Dendritic cell treated with granulocyte-macrophage colony-stimulating factor and Interleukin-4, amounts not matched to agents 40 ng/mL and 50 ng/mL, for 4 days (primary cell): Measurements from ENCODE around the gene ZBTB3.

Experiments used
- H3K27ac Mint-ChIP-seq: one replicate; pipeline ENCODE4 v1.8.0; 2022; ENCODE audit warnings: mild to moderate bottlenecking, mixed read lengths
- H3K27me3 Mint-ChIP-seq: one replicate; pipeline ENCODE4 v1.8.0; 2022; ENCODE audit warnings: mild to moderate bottlenecking, mixed read lengths
- H3K36me3 Mint-ChIP-seq: one replicate; pipeline ENCODE4 v1.8.0; 2022; ENCODE audit warnings: low read depth, mixed read lengths
- H3K4me1 Mint-ChIP-seq: one replicate; pipeline ENCODE4 v1.8.0; 2022; ENCODE audit warnings: low read depth, mixed read lengths
- H3K4me3 Mint-ChIP-seq: one replicate; pipeline ENCODE4 v1.8.0; 2022; ENCODE audit warnings: mild to moderate bottlenecking, moderate library complexity, mixed read lengths
- H3K9me3 Mint-ChIP-seq: one replicate; pipeline ENCODE4 v1.8.0; 2022; ENCODE audit warnings: mixed read lengths
- intact Hi-C: fragments of 100-400 bp; cut with micrococcal nuclease; formaldehyde crosslinking; loops from one replicate; pipeline ENCODE4 v1.15.0; 2022

Gene ZBTB3

DNA sequence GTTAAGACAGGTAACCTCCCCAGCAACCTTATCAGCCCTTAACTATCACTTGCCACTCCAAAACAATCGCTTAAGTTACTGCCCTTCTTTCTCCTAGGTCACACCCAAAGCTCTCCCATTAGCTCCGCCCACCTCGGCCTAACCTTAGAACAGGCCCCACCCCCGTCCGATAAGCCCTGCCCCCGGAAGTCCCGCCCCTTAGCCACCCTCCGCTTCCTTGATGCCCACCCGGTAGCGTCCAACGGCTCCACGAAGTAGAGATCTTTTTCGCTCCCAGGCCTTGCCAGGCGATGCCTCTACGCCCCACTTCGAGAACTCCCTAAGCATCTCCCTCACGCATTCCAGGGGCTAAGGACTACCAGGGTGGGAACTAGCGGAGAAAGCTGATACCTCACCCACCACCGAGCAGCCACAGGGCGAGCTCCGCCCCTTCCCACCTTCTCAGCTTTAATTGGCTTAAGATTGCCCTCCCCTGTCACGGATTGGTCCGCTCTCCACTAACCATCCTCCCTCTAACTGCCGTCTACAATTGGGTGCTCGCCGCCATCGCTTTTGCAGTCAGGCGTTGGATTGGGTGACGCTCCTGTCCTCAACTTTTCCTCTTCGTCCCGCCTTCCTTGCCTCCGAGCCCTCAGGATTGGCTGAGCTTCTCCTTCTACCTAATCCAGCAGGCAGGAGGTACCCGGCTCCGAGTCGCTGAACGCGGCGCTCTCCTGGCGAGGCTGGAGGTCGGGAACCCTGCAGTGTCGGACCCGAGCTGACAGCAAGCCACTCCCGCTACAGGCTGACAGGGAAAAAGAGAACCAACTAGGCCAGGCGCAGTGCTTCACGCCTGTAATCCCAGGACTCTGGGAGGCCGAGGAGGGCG lies at the start of gene ZBTB3:
ZBTB3 (minus strand) TSS at position 425 of the 868 bp plus-strand sequence. CDS start 496 bp downstream, outside the sequence.
- H3K27me3 Mint-ChIP-seq, result no peaks in the 10 kb centered on the region
- peak within 1 kb of the TSS; percentile 92 for H3K4me3 Mint-ChIP-seq
- H3K4me1 Mint-ChIP-seq, result peaks cover 34% of the 10 kb centered on the region
- intact Hi-C loops, result loop anchor here (1.0 to 2.0 kb wide), 2 partner anchors 17 to 26 kb away; partner anchors contain the start of genes TAF6L and TTC9C
- H3K27ac Mint-ChIP-seq, result peak within 1 kb of the TSS; percentile 98
- no peaks in the 10 kb centered on the region for H3K9me3 Mint-ChIP-seq
- peaks cover 40% of the 10 kb centered on the region for H3K36me3 Mint-ChIP-seq

DNA sequence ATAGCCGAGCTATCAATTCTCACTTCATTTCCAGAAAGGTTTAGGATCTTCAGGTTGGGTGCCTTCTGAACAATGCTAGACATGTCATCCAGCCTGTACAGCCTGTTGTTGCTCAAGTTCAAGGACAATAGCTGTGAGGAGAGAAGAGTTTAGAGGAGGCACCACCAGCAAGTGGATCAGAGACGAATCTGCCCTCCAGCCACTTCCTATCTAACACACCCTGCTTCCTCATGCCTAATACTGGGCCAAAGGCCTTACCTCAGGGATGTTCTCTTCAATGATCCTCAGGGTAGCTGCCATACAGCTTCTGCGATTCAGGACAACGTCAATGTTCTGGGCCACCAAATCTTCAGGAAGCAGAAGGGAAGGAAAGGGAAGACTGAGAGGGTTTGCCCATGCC lies 47.1 kb upstream of the ZBTB3 start:
- Mint-ChIP-seq H3K9me3 (no peaks in the 10 kb centered on the region), H3K27me3 (no peaks in the 10 kb centered on the region), H3K27ac (peak overlapping the region; percentile 56), H3K36me3 (peaks cover 94% of the 10 kb centered on the region), H3K4me3 (no peak overlapping the region), H3K4me1 (peaks cover 51% of the 10 kb centered on the region)
- intact Hi-C loops, result no loop called here

DNA sequence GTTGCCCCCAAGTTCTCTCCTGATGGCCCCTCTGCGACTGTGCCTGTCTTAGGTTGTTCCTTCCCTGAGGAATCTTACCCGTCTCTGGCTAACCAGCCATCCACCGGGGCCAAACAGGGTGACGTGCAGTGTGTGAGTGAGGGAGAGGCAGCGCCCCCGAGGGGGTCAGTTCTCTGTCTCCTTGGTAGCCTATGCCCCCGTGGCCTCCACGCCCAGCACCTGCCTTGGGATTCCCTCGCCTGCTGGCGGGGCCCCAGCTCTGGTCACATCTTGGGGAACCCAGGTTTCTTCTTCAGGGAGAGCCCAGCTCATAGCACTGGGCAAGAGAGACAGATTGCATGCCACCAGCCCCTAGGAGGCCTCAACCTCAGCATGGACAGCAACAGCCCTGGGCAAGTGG lies 45.5 kb upstream of the ZBTB3 start:
- Mint-ChIP-seq H3K9me3 (no peaks in the 10 kb centered on the region), H3K4me3 (no peak overlapping the region), H3K36me3 (peaks cover 99% of the 10 kb centered on the region), H3K27me3 (no peaks in the 10 kb centered on the region), H3K4me1 (peaks cover 56% of the 10 kb centered on the region), H3K27ac (peak overlapping the region; percentile 48)
- intact Hi-C loops, result no loop called here

DNA sequence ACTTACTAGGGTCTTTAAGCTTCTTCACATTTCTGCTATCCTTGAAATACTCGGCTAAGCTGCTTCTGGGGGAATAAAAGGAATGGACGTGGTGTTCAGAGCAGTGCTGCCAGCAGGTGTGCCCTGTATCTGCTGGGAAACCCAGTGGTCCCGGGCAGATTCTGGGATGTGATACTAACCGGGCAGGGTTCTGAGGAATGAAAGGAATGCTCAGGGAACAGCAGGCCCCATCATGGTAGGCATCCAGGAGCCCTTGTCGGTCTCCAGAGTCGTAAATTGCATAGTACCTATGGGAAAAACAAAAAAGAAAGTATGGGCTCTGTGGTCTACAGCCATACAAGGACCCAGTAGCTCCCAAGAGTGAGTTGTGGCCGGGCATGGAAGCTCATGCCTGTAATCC lies 42.3 kb upstream of the ZBTB3 start:
- H3K27ac Mint-ChIP-seq, result peak overlapping the region; percentile 30
- peaks cover 100% of the 10 kb centered on the region for H3K36me3 Mint-ChIP-seq
- peaks cover 38% of the 10 kb centered on the region for H3K4me1 Mint-ChIP-seq

DNA sequence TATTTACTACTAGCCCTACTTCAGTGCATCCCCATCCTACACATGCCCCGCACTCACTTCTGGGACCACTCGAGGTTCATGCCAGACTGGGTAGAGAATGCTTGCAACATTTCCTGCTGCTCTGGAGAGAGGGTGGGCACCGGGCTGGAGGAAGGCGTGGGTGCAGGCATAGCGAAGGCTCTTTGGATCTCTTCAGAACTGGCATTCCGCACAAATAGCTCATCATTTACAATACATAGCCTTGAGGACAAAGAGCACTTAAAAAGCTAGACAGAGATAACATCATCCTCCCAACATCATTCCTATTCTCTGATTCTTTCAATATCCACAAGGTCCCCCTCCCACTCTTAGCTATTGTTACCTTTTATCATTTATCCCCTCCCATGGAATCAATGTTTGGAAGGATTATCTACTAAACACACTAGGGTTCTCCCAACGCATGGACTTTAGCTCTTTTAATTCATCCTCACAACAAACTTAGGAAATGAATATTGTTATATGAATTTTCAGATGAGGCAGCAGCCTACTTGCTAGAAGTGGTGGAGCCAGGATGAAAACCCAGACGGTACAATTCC lies 40.3 kb upstream of the ZBTB3 start:
- intact Hi-C loops, result no loop called here
- no peaks in the 10 kb centered on the region for H3K9me3 Mint-ChIP-seq
- peaks cover 46% of the 10 kb centered on the region for H3K4me1 Mint-ChIP-seq
- peaks cover 100% of the 10 kb centered on the region for H3K36me3 Mint-ChIP-seq
- H3K27ac Mint-ChIP-seq, result no peak overlapping the region
- H3K27me3 Mint-ChIP-seq, result no peaks in the 10 kb centered on the region
- no peak overlapping the region for H3K4me3 Mint-ChIP-seq

More for the DNA sequence above, 42.3 kb upstream of the ZBTB3 start:
- Mint-ChIP-seq H3K4me3 (no peak overlapping the region), H3K9me3 (no peaks in the 10 kb centered on the region), H3K27me3 (no peaks in the 10 kb centered on the region)
- intact Hi-C loops, result no loop called here

DNA sequence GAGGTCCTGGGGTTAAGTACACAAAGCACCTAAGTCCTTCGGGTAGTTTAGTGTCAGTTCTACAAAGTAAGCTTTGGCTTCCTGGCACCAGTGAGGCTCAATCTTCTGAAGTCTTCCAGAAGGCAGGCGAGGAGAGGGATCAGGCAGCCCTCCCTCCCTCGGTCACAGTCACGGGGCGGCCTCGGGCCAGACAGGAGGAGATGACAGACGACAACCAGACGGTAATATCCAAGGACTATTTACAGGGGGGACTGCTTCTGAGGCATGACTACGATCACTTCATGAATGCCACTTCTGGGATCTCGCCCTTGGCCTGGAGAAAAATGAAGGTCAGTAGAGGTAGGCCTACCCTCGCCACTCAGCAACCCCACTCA lies 38.2 kb upstream of the ZBTB3 start:
- no peaks in the 10 kb centered on the region for H3K27me3 Mint-ChIP-seq
- intact Hi-C loops, result no loop called here
- peaks cover 53% of the 10 kb centered on the region for H3K4me1 Mint-ChIP-seq
- H3K9me3 Mint-ChIP-seq, result no peaks in the 10 kb centered on the region
- H3K4me3 Mint-ChIP-seq, result peak overlapping the region; percentile 86
- H3K36me3 Mint-ChIP-seq, result peaks cover 93% of the 10 kb centered on the region
- H3K27ac Mint-ChIP-seq, result peak overlapping the region; percentile 89

DNA sequence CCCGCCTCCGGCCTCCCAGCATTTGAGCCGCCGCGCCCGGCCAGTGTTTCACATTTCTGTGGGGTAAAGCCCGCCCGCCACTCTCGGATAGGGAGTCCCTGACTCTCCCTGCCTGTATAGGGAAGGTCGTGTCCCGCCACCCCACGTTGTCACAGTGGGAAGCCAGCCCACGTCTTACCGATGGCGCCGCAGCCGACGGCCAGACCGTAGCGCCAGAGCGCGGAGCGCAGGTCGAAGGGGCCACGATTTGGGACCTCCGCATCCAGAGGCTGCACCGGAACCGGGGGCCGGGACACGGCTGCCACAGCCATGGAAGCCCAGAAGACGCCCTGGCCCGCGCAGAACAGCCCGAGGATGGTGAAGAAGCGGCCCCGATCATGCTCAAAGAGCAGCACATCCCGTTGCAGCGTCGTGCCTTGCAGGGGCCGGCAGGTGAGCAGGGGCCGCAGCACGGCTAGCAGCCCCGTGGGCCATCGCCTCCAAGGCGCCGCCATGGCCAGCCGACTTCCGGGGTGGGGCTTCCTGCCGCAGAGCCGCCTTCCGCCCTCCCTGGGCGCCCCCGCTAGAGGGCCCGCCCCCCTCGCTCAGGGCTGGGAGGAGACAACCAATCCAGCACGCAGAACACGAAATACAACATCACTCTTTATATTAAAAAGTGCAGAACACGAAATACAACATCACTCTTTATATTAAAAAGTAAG lies 37.7 kb upstream of the ZBTB3 start, which contains the start of gene TMEM223:
TMEM223 (minus strand) TSS at position 506 of the 701 bp plus-strand sequence; CDS start at position 494, 12 bp downstream.
- Mint-ChIP-seq H3K4me3 (peak within 1 kb of the TSS; percentile 86), H3K36me3 (peaks cover 90% of the 10 kb centered on the region), H3K27ac (peak within 1 kb of the TSS; percentile 89), H3K9me3 (no peaks in the 10 kb centered on the region), H3K27me3 (no peaks in the 10 kb centered on the region), H3K4me1 (peaks cover 53% of the 10 kb centered on the region)
- intact Hi-C loops, result no loop called here

DNA sequence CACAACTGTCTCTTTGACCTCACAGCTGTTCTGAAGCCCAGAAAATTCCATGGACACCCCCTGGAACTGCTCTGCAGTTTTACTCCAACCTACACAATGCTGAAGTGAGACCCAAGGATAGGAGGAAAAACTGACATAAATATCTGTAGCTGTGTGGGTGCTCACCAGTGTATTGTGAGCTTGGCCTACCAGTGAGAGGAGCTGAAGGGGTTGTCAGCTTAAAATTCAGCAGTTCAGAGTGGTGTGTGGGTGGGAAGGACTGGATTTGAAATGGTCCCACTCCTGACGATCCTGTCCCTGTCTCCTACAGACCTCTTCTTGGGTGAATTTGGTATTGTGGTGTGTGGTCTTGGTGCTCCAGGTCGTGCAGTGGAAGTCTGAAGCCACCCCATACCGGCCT lies 35.6 kb upstream of the ZBTB3 start:
- Mint-ChIP-seq H3K4me1 (peaks cover 54% of the 10 kb centered on the region), H3K9me3 (no peaks in the 10 kb centered on the region), H3K4me3 (no peak overlapping the region), H3K36me3 (peaks cover 83% of the 10 kb centered on the region), H3K27ac (peak overlapping the region; percentile 89), H3K27me3 (no peaks in the 10 kb centered on the region)
- intact Hi-C loops, result no loop called here

DNA sequence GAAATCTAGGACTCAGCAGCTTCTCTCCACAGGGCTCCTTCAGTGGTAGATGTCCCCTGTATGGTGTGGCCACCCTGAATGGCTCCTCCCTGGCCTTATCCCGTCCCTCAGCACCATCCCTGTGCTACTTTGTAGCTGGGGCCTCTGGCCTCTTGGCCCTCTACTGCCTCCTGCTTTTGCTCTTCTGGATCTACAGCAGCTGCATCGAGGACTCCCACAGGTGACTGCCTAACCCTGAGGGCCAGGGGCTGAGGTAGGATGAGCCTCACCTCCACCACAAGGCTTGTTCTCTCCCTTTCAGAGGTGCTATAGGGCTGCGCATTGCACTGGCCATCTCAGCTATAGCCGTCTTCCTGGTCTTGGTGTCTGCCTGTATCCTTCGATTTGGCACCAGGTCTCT lies 35.0 kb upstream of the ZBTB3 start:
- Mint-ChIP-seq H3K4me3 (peak overlapping the region; percentile 95), H3K27ac (peak overlapping the region; percentile 61), H3K4me1 (peaks cover 48% of the 10 kb centered on the region), H3K27me3 (no peaks in the 10 kb centered on the region), H3K9me3 (no peaks in the 10 kb centered on the region), H3K36me3 (peaks cover 83% of the 10 kb centered on the region)
- intact Hi-C loops, result no loop called here

DNA sequence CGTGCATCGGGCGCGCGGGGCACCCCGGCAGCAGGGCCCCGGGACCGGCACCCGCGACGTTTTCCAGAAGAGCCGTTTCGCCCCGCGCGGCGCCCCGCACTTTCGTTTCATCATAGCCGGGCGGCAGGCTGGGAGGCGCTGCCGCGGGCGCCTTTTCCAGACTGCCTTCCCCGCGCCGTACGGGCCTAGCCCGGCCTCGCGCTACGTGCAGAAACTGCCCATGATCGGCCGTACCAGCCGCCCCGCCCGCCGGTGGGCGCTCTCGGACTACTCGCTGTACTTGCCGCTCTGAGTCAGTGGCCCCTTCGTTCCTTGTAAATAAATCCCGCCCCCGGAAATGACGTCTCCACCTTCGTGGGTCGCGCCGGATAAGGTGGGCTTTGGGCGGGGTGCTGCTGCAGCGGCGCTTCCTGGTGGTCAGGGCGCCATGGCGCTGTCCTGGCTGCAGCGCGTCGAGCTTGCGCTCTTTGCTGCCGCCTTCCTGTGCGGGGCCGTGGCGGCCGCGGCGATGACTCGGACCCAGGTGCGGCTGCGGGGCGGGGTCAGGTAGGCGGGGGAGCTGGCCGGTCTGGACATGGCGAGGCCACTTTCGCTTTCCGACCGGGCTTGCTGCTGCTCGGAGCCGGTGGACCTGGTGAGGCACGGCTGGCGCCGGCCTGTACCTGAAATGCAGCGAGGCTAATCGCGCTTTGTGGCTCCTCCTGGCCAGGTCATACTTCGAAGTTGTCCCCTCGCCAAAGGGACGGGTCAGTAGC lies 33.2 kb upstream of the ZBTB3 start, which contains the start of gene TMEM179B:
TMEM179B (plus strand) TSS at position 398 of the 755 bp plus-strand sequence; CDS start at position 428, 30 bp downstream.
- Mint-ChIP-seq H3K27me3 (no peaks in the 10 kb centered on the region), H3K9me3 (no peaks in the 10 kb centered on the region), H3K4me1 (peaks cover 42% of the 10 kb centered on the region), H3K36me3 (peaks cover 83% of the 10 kb centered on the region), H3K27ac (peak within 1 kb of the TSS; percentile 95), H3K4me3 (peak within 1 kb of the TSS; percentile 95)
- intact Hi-C loops, result loop anchor here (1.0 to 2.0 kb wide), 4 partner anchors 18 to 94 kb away; partner anchors contain the start of genes NXF1, STX5 and TEX54

DNA sequence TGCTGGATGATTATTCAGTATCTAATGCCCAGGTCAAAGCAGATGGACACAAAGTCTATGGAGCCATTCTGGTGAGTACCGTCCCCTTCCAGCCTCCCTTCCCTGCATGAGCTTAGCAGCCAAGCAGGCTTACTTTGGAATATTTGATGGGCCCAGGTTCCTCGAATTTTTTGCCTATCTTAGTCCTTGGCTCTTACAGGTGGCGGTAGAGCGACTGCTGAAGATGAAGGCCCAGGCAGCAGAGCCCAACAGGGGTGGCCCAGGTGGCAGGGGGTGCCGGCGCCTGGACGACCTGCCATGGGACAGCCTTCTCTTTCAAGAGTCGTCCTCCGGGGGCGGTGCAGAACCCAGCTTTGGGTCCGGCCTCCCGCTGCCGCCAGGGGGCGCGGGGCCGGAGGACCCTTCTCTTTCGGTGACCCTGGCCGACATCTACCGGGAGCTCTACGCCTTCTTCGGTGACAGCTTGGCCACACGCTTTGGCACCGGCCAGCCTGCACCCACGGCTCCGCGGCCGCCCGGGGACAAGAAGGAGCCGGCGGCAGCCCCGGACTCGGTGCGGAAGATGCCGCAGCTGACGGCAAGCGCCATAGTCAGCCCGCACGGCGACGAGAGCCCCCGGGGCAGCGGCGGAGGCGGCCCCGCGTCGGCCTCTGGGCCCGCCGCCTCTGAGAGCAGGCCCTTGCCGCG lies 32.5 kb upstream of the ZBTB3 start:
- Mint-ChIP-seq H3K36me3 (peaks cover 83% of the 10 kb centered on the region), H3K27me3 (no peaks in the 10 kb centered on the region), H3K9me3 (no peaks in the 10 kb centered on the region), H3K27ac (peak overlapping the region; percentile 95), H3K4me1 (peaks cover 40% of the 10 kb centered on the region), H3K4me3 (peak overlapping the region; percentile 95)
- intact Hi-C loops, result loop anchor here (1.0 to 2.0 kb wide), 5 partner anchors 18 to 95 kb away; partner anchors contain the start of genes NXF1, STX5 and TEX54

DNA sequence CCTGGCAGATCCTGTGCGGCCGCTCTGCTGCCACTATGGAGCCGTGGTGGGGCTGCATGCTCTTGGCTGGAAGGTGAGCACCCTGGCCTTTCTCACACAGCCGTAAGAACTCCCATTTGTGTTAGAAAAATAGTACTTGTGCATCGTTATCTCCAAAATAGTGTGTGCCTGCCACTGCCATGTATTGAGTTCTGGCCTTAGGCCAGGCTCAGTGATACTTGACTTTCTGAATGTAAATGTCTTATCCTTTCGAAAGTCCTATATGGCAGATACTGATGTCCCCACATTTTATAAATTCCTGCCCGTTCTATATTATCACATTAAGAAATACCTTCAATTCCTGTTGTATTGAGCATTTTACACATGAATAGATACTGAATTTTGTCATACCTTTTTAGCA lies 28.8 kb upstream of the ZBTB3 start:
- H3K36me3 Mint-ChIP-seq, result peaks cover 83% of the 10 kb centered on the region
- H3K4me1 Mint-ChIP-seq, result peaks cover 10% of the 10 kb centered on the region
- H3K9me3 Mint-ChIP-seq, result no peaks in the 10 kb centered on the region
- no peak overlapping the region for H3K4me3 Mint-ChIP-seq
- H3K27ac Mint-ChIP-seq, result no peak overlapping the region
- intact Hi-C loops, result no loop called here
- no peaks in the 10 kb centered on the region for H3K27me3 Mint-ChIP-seq

DNA sequence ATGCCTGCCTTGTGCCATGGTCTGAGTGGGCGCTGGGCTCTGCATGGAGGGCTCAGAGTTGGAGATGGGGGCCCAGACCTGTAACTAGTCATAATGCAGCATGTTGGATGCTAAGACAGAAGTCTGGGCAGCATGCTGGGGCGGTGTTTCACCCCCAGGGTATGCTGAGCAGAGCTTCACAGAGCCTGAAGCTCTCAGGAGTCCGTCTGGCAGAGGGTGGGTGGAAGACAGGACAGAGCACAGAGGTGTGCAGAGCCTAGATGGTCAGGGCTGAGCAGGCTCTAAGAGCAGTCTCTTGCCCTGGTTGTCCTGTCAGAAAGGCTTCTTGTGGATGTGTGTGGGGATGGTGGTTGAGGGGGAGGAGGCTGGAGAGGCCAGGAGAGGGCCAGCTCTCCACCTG lies 24.5 kb upstream of the ZBTB3 start:
- H3K4me3 Mint-ChIP-seq, result no peak overlapping the region
- peaks cover 92% of the 10 kb centered on the region for H3K36me3 Mint-ChIP-seq
- intact Hi-C loops, result no loop called here
- no peaks in the 10 kb centered on the region for H3K9me3 Mint-ChIP-seq
- peaks cover 36% of the 10 kb centered on the region for H3K4me1 Mint-ChIP-seq
- H3K27me3 Mint-ChIP-seq, result no peaks in the 10 kb centered on the region
- H3K27ac Mint-ChIP-seq, result peak overlapping the region; percentile 70
